HepG2 (cell line): ENCODE measurements around the gene MPC1. TPM values are rescaled to one million over a fixed set of nuclear protein-coding genes. Genes with fewer than 3 reads are reported as not detected.

ENCODE experiments used
- CEBPG ChIP-seq: IDR thresholded peaks from 2 replicates; pipeline ENCODE4 v1.6.1; 2016
- ELF3 ChIP-seq: IDR thresholded peaks from 2 replicates; pipeline ENCODE4 v1.6.1; 2016; ENCODE audit warnings: missing genetic modification reagents, missing compliant biosample characterization
- SKI ChIP-seq: fragments of 450-650 bp; IDR thresholded peaks from one replicate; pipeline ENCODE4 v1.6.1; 2018; ENCODE audit warnings: mild to moderate bottlenecking; ENCODE audit not compliant: partially characterized antibody
- SP140L ChIP-seq: sonication (generic); formaldehyde crosslinking; IDR thresholded peaks from 2 replicates; pipeline ENCODE4 v1.4.0; 2020; ENCODE audit warnings: missing genetic modification reagents, borderline replicate concordance
- ZMYM4 ChIP-seq: sonication (generic); formaldehyde crosslinking; IDR thresholded peaks from 2 replicates; pipeline ENCODE4 v1.8.1; 2023; ENCODE audit warnings: mild to moderate bottlenecking, missing genetic modification reagents
- ZNF33B ChIP-seq: sonication (generic); formaldehyde crosslinking; IDR thresholded peaks from 2 replicates; pipeline ENCODE4 v1.5.1; 2020; ENCODE audit warnings: mild to moderate bottlenecking, missing genetic modification reagents
- ZNF772 ChIP-seq: sonication (generic); formaldehyde crosslinking; IDR thresholded peaks from 2 replicates; pipeline ENCODE4 v1.5.0; 2020; ENCODE audit warnings: mild to moderate bottlenecking, missing genetic modification reagents
- polyA plus RNA-seq, 8 experiments: library from polyadenylated mRNA; depleted of rRNA in 3 of 8; stranded (reverse) in 7 of 8; unstranded in 1 of 8; fragments of >200 nt; fragmentation: Illumina TruSeq in 4 of 8; extraction: Trizol in 4 of 8; gene quantifications; 2 replicates each; pipeline versions ENCODE4 v1.2.1 to v1.2.3, GENCODE V29; 2011 to 2016; ENCODE audit warnings: low read depth in 4 of 8, missing spikeins in 1 of 8, mixed read lengths in 1 of 8; ENCODE audit not compliant: insufficient read depth in 1 of 8
- total RNA-seq, 5 experiments: library from RNA; depleted of rRNA; stranded (reverse); fragments of >200 nt; fragmentation: Illumina TruSeq; extraction: Trizol; gene quantifications; 2 replicates each; pipeline ENCODE4 v1.2.3, GENCODE V29; 2016; ENCODE audit warnings: low read depth in 1 of 5
- TF ChIP-seq, protein P1 (sequence below): sonication (generic); formaldehyde crosslinking; conservative IDR thresholded peaks from 2 replicates; pipeline ENCODE4 v1.4.0; 2020; ENCODE audit warnings: missing genetic modification reagents
- TF ChIP-seq, protein P2 (sequence below): IDR thresholded peaks from 2 replicates; pipeline ENCODE4 v1.4.0; 2020; ENCODE audit warnings: mild to moderate bottlenecking, missing genetic modification reagents
- TF ChIP-seq, protein P3 (sequence below): sonication (generic); formaldehyde crosslinking; conservative IDR thresholded peaks from 2 replicates; pipeline ENCODE4 v1.8.0; 2022; ENCODE audit warnings: mild to moderate bottlenecking, moderate library complexity, missing genetic modification reagents
- TF ChIP-seq, protein P4 (sequence below): sonication (generic); formaldehyde crosslinking; IDR thresholded peaks from 2 replicates; pipeline ENCODE4 v1.4.0; 2020; ENCODE audit warnings: missing genetic modification reagents
- TF ChIP-seq, protein P5 (sequence below): IDR thresholded peaks from 2 replicates; pipeline ENCODE4 v1.6.1; 2012; ENCODE audit warnings: low read depth, low read length, improper control_type of control experiment
- TF ChIP-seq, protein P6 (sequence below): sonication (generic); formaldehyde crosslinking; conservative IDR thresholded peaks from 2 replicates; pipeline ENCODE4 v1.4.0; 2020; ENCODE audit warnings: mild to moderate bottlenecking, missing genetic modification reagents, moderate library complexity

MPC1 gene
- total and polyA plus RNA-seq, 2 of the 13 experiments (the other 11 are each of a cell fraction or from before 2014, with no cell fraction given): 189 to 214 TPM

DNA sequence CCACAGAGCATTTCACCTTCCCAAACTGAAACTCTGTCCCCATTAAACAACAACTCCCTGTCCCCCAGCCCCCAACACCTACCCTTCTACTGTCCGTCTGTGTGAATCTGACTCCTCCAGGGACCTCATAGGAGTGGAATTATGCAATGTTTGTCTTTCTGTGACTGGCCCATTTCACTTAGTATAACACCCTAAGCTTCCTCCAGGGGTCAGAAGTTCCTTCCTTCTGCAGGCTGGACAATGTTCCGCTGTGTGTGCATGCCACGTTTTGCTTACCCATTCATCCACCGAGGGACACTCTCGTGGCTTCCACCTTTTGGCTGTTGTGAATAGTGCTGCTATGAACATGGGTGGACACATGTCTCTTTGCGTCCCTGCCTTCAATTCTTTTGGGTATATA lies 37.6 kb upstream of the MPC1 start (continued):
- TF ChIP-seq, protein P1, sequence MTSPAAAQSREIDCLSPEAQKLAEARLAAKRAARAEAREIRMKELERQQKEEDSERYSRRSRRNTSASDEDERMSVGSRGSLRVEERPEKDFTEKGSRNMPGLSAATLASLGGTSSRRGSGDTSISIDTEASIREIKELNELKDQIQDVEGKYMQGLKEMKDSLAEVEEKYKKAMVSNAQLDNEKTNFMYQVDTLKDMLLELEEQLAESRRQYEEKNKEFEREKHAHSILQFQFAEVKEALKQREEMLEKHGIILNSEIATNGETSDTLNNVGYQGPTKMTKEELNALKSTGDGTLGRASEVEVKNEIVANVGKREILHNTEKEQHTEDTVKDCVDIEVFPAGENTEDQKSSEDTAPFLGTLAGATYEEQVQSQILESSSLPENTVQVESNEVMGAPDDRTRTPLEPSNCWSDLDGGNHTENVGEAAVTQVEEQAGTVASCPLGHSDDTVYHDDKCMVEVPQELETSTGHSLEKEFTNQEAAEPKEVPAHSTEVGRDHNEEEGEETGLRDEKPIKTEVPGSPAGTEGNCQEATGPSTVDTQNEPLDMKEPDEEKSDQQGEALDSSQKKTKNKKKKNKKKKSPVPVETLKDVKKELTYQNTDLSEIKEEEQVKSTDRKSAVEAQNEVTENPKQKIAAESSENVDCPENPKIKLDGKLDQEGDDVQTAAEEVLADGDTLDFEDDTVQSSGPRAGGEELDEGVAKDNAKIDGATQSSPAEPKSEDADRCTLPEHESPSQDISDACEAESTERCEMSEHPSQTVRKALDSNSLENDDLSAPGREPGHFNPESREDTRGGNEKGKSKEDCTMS (CRISPR knock-in tag): no peak
- TF ChIP-seq SP140L (CRISPR knock-in tag) (no peak), ELF3 (peak; percentile 68; the same call in 1 of the 2 replicates), ZNF33B (CRISPR knock-in tag) (peak; percentile 36; the same call in 1 of the 2 replicates), ZMYM4 (CRISPR knock-in tag) (peak; percentile 81), ZNF772 (CRISPR knock-in tag) (0 out of 2 replicates have a peak, but pooled peaks have one; percentile 28), CEBPG (CRISPR knock-in tag) (peak; percentile 96), SKI (peak; percentile 34)
- TF ChIP-seq, protein P2, sequence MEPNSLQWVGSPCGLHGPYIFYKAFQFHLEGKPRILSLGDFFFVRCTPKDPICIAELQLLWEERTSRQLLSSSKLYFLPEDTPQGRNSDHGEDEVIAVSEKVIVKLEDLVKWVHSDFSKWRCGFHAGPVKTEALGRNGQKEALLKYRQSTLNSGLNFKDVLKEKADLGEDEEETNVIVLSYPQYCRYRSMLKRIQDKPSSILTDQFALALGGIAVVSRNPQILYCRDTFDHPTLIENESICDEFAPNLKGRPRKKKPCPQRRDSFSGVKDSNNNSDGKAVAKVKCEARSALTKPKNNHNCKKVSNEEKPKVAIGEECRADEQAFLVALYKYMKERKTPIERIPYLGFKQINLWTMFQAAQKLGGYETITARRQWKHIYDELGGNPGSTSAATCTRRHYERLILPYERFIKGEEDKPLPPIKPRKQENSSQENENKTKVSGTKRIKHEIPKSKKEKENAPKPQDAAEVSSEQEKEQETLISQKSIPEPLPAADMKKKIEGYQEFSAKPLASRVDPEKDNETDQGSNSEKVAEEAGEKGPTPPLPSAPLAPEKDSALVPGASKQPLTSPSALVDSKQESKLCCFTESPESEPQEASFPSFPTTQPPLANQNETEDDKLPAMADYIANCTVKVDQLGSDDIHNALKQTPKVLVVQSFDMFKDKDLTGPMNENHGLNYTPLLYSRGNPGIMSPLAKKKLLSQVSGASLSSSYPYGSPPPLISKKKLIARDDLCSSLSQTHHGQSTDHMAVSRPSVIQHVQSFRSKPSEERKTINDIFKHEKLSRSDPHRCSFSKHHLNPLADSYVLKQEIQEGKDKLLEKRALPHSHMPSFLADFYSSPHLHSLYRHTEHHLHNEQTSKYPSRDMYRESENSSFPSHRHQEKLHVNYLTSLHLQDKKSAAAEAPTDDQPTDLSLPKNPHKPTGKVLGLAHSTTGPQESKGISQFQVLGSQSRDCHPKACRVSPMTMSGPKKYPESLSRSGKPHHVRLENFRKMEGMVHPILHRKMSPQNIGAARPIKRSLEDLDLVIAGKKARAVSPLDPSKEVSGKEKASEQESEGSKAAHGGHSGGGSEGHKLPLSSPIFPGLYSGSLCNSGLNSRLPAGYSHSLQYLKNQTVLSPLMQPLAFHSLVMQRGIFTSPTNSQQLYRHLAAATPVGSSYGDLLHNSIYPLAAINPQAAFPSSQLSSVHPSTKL (CRISPR knock-in tag): peak; percentile 77
- TF ChIP-seq, protein P3, sequence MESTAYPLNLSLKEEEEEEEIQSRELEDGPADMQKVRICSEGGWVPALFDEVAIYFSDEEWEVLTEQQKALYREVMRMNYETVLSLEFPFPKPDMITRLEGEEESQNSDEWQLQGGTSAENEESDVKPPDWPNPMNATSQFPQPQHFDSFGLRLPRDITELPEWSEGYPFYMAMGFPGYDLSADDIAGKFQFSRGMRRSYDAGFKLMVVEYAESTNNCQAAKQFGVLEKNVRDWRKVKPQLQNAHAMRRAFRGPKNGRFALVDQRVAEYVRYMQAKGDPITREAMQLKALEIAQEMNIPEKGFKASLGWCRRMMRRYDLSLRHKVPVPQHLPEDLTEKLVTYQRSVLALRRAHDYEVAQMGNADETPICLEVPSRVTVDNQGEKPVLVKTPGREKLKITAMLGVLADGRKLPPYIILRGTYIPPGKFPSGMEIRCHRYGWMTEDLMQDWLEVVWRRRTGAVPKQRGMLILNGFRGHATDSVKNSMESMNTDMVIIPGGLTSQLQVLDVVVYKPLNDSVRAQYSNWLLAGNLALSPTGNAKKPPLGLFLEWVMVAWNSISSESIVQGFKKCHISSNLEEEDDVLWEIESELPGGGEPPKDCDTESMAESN (CRISPR knock-in tag): peak; percentile 51; the same call in 1 of the 2 replicates
- TF ChIP-seq, protein P4, sequence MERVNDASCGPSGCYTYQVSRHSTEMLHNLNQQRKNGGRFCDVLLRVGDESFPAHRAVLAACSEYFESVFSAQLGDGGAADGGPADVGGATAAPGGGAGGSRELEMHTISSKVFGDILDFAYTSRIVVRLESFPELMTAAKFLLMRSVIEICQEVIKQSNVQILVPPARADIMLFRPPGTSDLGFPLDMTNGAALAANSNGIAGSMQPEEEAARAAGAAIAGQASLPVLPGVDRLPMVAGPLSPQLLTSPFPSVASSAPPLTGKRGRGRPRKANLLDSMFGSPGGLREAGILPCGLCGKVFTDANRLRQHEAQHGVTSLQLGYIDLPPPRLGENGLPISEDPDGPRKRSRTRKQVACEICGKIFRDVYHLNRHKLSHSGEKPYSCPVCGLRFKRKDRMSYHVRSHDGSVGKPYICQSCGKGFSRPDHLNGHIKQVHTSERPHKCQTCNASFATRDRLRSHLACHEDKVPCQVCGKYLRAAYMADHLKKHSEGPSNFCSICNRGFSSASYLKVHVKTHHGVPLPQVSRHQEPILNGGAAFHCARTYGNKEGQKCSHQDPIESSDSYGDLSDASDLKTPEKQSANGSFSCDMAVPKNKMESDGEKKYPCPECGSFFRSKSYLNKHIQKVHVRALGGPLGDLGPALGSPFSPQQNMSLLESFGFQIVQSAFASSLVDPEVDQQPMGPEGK (CRISPR knock-in tag): peak; percentile 38; the same call in 1 of the 2 replicates
- TF ChIP-seq, protein P5, sequence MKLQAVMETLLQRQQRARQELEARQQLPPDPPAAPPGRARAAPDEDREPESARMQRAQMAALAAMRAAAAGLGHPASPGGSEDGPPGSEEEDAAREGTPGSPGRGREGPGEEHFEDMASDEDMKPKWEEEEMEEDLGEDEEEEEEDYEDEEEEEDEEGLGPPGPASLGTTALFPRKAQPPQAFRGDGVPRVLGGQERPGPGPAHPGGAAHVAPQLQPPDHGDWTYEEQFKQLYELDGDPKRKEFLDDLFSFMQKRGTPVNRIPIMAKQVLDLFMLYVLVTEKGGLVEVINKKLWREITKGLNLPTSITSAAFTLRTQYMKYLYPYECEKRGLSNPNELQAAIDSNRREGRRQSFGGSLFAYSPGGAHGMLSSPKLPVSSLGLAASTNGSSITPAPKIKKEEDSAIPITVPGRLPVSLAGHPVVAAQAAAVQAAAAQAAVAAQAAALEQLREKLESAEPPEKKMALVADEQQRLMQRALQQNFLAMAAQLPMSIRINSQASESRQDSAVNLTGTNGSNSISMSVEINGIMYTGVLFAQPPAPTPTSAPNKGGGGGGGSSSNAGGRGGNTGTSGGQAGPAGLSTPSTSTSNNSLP: 0 out of 2 replicates have a peak, but pooled peaks have one; percentile 17
- TF ChIP-seq, protein P6, sequence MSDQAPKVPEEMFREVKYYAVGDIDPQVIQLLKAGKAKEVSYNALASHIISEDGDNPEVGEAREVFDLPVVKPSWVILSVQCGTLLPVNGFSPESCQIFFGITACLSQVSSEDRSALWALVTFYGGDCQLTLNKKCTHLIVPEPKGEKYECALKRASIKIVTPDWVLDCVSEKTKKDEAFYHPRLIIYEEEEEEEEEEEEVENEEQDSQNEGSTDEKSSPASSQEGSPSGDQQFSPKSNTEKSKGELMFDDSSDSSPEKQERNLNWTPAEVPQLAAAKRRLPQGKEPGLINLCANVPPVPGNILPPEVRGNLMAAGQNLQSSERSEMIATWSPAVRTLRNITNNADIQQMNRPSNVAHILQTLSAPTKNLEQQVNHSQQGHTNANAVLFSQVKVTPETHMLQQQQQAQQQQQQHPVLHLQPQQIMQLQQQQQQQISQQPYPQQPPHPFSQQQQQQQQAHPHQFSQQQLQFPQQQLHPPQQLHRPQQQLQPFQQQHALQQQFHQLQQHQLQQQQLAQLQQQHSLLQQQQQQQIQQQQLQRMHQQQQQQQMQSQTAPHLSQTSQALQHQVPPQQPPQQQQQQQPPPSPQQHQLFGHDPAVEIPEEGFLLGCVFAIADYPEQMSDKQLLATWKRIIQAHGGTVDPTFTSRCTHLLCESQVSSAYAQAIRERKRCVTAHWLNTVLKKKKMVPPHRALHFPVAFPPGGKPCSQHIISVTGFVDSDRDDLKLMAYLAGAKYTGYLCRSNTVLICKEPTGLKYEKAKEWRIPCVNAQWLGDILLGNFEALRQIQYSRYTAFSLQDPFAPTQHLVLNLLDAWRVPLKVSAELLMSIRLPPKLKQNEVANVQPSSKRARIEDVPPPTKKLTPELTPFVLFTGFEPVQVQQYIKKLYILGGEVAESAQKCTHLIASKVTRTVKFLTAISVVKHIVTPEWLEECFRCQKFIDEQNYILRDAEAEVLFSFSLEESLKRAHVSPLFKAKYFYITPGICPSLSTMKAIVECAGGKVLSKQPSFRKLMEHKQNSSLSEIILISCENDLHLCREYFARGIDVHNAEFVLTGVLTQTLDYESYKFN (CRISPR knock-in tag): peak; percentile 48; the same call in 1 of the 2 replicates
